ENCODE data around the gene ADGRB2.

The ADGRB2 gene

DNA sequence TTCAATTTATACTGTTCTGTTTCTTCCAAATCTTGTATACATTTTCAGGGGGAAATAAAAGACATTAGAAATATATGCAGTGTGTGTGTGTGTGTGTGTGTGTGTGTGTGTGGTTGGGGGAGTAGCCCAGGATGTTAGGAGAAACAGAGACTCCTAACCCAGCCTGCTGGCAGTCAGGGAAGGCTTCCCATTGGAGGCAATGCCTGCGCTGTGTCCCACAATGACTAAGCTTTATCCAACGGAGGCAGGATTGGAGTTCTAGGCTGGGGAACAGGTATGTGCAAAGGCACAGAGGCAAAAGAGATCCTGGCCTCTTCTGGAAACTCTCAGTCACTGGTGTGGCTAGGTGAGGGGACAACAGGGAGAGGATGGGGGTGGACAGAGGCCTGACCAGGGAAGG lies 16.5 kb upstream of the ADGRB2 start:
- Histone ChIP-seq H3K9me3 (no peaks in the 10 kb centered on the region), H3K27me3 (peaks cover 55% of the 10 kb centered on the region), H3K27ac (no peak overlapping the region), H3K36me3 (no peaks in the 10 kb centered on the region), H3K4me3 (ENCODE audit: low read depth in 1 of 2, low read length in 1 of 2) (no peak overlapping the region), H3K4me1 (ENCODE audit: control insufficient read depth in 1 of 2, insufficient read depth in 1 of 2, low read depth in 1 of 2, low read length in 1 of 2) (no peaks in the 10 kb centered on the region)
- TF ChIP-seq, protein P1, sequence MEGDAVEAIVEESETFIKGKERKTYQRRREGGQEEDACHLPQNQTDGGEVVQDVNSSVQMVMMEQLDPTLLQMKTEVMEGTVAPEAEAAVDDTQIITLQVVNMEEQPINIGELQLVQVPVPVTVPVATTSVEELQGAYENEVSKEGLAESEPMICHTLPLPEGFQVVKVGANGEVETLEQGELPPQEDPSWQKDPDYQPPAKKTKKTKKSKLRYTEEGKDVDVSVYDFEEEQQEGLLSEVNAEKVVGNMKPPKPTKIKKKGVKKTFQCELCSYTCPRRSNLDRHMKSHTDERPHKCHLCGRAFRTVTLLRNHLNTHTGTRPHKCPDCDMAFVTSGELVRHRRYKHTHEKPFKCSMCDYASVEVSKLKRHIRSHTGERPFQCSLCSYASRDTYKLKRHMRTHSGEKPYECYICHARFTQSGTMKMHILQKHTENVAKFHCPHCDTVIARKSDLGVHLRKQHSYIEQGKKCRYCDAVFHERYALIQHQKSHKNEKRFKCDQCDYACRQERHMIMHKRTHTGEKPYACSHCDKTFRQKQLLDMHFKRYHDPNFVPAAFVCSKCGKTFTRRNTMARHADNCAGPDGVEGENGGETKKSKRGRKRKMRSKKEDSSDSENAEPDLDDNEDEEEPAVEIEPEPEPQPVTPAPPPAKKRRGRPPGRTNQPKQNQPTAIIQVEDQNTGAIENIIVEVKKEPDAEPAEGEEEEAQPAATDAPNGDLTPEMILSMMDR (IDR thresholded peaks at IDR 0.05) = no peak

DNA sequence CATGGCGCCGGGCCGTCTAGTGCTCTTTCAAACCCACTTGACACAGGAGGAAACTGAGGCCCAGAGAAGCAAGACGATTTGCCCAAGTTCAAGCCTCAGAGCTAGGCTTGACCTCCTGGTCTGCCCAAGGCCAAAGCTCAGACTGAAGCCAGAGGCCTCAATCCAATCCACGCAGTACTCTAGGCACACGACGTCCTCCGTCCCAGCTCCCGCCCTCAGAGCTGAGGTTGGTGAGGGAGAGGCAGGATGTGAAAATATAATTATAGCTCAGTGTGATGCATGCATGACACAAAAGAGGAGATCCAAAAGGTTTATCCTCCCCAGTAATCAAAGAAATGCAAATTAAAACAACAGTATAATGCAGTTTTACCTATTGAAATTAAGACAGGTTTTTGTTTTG lies 15.5 kb upstream of the ADGRB2 start:
- Histone ChIP-seq H3K4me1 (ENCODE audit: control insufficient read depth in 1 of 2, insufficient read depth in 1 of 2, low read depth in 1 of 2, low read length in 1 of 2) (no peaks in the 10 kb centered on the region), H3K27me3 (peaks cover 65% of the 10 kb centered on the region), H3K27ac (no peak overlapping the region), H3K9me3 (no peaks in the 10 kb centered on the region), H3K4me3 (ENCODE audit: low read depth in 1 of 2, low read length in 1 of 2) (no peak overlapping the region), H3K36me3 (no peaks in the 10 kb centered on the region)
- TF ChIP-seq, protein P1 (IDR thresholded peaks at IDR 0.05) = no peak

DNA sequence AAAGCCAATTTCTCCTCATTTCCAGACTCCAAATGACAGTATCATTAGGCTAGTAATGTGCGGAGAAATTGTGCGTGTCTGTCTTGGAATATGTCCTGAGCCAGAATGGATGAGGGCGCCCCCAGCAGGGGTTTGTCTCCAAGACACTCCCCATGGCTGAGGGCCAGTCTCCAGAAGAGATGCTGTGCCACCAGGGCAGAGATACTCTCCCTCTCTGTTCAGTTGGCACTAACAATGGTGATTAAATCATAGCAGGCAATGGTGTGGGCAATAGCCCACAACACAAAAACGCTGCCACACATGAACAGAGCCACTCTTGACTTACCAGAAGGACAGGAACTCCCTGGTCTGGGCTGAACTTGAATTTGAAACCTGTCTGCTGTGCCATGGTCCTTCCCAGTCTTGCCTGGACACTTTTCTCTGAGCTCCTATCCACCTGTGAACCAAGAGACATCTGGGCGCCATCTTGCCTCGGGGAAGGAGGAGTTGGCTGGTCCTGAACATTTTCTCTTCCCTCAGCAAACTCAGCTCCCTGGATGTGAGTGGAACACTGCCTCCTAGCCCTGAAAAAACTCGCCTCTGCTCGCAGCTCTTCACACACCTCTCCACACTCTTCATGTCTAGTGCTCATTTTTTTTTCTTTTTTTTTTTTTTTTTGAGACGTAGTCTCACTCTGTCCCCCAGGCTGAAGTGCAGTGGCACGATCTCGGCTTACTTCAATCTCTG lies 14.8 kb upstream of the ADGRB2 start:
- Histone ChIP-seq H3K27me3 (peaks cover 72% of the 10 kb centered on the region), H3K4me3 (ENCODE audit: low read depth in 1 of 2, low read length in 1 of 2) (no peak overlapping the region), H3K36me3 (no peaks in the 10 kb centered on the region), H3K27ac (no peak overlapping the region), H3K4me1 (ENCODE audit: control insufficient read depth in 1 of 2, insufficient read depth in 1 of 2, low read depth in 1 of 2, low read length in 1 of 2) (no peaks in the 10 kb centered on the region), H3K9me3 (no peaks in the 10 kb centered on the region)
- TF ChIP-seq, protein P1 (IDR thresholded peaks at IDR 0.05) = no peak

DNA sequence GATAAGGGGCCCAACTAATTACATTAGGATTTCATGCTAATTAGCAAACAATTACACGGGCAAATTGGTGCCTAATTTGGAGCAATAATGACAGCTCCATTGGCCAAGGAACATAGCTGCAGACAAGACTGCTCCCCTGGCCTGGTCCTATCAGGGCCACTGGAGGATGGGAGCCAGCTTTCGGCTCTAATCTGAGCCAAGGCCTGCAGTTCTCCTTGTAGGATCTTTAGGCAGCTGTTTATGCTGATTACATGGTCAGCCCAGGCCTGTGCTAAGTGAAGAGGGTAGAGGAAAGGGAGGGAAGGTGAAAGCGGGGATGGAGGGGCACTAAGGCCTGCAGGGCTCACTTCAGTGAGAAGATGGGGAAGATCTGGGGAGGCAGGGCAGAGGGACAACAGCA lies 12.4 kb upstream of the ADGRB2 start:
- Histone ChIP-seq H3K27ac (no peak overlapping the region), H3K9me3 (no peaks in the 10 kb centered on the region), H3K4me3 (ENCODE audit: low read depth in 1 of 2, low read length in 1 of 2) (no peak overlapping the region), H3K36me3 (no peaks in the 10 kb centered on the region), H3K4me1 (ENCODE audit: control insufficient read depth in 1 of 2, insufficient read depth in 1 of 2, low read depth in 1 of 2, low read length in 1 of 2) (peaks cover 4 to 11% of the 10 kb centered on the region in 2 experiments), H3K27me3 (peaks cover 84% of the 10 kb centered on the region)
- TF ChIP-seq, protein P1 (IDR thresholded peaks at IDR 0.05) = no peak

DNA sequence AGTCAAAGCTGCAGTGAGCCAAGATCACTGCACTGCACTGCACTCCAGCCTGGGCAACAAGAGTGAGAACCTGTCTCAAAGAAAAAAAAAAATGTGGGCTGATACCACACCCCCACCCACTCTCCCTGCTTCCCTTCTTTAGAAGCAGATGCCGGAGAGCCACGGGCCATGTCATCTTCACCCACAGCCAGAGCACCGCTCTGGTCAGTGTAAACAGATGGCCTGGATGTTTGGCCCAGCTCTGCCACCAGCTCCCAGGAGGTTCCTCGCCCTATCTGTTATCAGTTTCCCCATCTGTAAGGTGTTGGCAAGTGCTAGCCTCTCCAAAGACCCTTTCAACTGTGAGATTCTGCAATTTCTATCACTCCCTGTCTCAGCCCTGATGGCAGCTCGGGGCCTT lies 11.9 kb upstream of the ADGRB2 start:
- Histone ChIP-seq H3K36me3 (no peaks in the 10 kb centered on the region), H3K4me1 (ENCODE audit: control insufficient read depth in 1 of 2, insufficient read depth in 1 of 2, low read depth in 1 of 2, low read length in 1 of 2) (peaks cover 4 to 11% of the 10 kb centered on the region in 2 experiments), H3K9me3 (no peaks in the 10 kb centered on the region), H3K27ac (no peak overlapping the region), H3K27me3 (peaks cover 86% of the 10 kb centered on the region), H3K4me3 (ENCODE audit: low read depth in 1 of 2, low read length in 1 of 2) (no peak overlapping the region)
- TF ChIP-seq, protein P1 (IDR thresholded peaks at IDR 0.05) = no peak

Data from neutrophil (primary cell).